GM19324 (cell line): ENCODE data around the gene MACROD2.
A peak's percentile ranks its signal among the peaks of the same experiment; 100 is the strongest.

Experiments
- ATAC-seq: cut with Tn5 transposase; IDR thresholded peaks from one replicate; pipeline ENCODE4 v1.9.1; 2021; ENCODE audit warnings: mild to moderate bottlenecking, moderate library complexity; ENCODE audit not compliant: unreplicated experiment, low FRiP score

Gene MACROD2

DNA sequence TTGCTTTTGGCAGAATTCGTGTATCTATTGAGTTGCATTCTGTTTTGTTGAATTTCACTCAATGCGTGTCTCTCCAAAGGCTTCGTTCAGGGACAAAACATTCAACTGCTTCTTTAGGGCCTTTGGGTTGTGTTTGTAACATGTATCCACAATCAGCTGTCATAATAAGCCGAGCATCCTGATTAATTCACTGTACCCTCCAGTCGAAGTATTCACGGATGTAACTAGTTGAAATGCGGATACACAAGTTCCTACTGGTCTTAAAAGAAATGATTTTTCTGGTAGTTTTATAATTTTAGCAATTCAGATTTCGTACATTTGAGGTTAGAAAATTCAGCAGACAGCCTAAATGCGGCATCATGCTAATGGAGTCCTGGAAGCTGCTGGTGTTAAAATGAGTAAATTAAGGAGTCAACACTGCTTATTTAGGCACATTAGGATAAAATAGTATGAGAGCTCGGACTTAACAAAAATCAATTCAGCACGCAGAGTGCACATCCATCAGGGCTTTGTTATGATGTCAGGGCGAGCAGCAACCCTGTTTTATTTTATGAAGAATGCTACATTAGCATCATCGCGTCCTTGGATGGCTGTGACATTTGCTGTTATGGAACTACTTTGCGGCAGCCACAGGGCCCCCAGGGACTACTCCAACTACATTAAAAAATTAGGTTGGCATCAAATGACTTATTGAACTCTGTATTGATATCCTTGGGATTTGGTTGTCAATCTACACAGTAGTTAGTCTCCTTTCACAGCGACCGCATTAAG is 831.4 kb downstream of the MACROD2 start:
- no peak for ATAC-seq

DNA sequence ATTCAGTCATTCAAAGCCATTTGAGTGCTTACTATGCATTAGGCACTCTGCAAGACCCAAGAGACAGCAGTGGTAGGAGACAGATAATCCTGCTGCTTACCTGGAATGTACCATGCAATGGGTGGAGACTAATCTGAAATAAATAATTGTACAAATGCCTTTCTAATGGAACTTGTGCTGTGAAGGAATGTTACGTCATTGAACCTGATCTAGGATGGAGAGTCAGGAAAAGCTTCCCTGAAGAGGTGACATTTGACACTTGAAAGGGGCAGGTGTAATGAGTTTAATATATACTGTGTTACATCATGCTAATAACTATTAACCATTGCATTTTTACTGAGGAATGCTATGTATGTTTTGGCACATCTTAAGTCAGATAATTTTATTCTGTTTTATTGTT is 833.1 kb downstream of the MACROD2 start:
- no peak for ATAC-seq

DNA sequence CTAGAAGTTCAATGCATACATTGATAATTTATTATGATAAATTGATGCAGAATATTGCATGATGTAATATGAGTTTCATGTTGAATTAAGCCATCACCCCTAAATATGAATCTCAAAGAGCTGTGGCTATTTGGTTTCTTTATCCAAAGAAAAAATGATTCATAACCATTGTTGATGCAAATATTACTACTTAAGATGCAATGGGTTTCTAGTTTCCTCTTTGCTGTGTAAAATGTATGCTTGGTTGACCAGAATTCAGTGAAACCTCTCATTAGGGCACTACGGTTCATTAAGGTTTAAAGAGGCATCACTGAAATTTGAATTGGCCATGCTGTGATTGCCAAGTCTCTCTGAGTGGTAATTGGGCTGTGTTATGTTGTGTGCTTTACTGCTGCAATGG is 834.6 kb downstream of the MACROD2 start:
- ATAC-seq: peak; percentile 56

DNA sequence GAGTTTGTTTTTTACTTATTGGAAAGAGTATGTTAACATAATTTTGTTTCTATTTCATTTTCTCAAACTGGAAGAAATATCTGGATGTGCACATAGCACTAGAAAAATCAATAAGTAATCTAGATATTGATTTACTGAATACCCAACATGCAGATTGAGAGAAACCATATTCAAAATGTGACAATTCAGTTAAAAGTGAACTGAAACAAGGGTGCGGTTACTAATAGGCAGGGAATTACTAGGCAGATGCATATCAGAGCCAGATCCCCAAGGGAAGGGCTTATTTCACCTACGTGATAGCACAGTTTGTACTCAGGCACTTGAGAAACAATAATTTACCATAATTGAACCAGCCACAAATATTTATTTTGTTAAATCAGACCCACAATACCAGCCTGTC is 835.1 kb downstream of the MACROD2 start:
- peak; percentile 52 for ATAC-seq

DNA sequence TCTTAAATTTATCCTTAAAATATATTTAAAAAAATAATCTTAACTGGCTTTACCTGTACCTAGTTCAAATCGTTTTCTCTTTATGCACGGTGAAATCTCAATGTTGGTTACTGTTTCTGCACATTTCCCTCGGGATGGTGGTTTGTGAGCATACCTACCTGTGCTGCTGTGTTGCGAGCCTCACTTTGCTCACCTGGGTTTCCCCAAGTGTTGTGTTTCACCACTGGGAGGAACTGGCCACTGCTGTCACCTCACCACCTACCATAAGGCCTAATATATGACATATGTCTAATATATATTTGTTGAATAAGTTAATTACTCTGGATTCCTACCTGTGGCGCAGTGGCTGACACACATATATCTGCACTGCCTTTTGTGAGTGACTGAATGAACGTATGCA is 835.6 kb downstream of the MACROD2 start:
- peak; percentile 4 for ATAC-seq

DNA sequence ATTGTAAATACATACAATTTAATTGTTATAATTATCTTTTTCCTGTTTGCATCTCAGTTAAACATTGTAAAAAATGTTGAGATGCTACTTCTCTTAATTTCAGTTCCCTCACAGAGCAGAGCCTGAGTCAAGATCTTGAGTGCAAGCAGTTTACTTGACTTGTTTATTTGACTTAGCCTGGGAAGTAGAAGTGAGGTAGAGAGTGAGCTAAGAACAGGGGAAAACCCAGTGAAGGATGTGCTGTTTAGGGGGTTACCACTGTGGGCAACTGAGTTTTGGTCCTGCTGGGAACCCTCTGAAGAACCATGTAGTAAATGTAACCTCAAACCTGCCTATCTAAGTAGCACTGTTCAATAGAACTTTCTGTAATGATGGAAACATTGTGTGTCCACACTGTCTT is 837.3 kb downstream of the MACROD2 start:
- peak; percentile 50 for ATAC-seq

DNA sequence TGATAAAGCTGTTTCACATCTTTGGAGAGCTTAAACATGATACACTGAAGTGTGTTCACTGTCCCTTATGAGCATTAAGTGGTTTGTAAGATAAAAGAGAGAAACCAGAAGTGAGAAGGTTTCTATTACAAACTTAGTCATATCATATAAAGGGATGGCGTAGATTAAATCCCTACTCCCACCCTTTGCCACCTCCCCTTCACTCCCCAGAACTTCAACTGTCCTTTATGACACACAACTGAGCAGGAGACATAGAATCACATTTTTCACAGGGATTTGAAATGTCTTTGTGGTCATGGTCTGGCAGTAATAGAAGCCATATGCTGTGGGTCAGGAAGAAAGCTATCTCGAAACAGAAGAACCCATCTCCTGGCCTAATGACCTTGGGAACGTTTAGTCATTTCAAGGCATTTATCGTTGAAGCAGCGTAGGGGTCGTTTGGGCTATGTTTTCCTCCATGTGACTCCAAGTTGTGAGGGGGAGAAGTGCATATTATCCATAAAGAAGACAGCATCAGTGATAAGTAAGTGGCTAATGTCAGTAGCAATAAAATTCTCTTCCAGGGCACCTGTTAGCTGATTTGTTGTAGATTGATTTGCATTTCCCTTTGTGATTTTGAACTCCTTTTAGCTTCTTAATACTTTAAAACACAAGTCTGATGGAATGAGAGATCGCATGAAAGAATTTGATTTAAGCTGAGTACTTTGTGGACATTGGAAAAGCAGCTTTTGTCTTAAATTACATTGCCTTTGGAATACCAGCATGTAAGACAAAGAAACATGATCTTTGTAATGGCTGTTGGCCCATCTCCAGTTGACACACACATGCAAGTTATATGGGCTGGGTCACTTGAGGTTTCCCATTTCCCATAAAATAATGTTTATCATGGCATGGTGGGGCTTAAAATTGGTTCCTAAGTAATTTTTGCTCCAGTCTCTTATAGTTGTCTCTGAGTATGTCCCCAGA is 843.6 kb downstream of the MACROD2 start:
- ATAC-seq: no peak

DNA sequence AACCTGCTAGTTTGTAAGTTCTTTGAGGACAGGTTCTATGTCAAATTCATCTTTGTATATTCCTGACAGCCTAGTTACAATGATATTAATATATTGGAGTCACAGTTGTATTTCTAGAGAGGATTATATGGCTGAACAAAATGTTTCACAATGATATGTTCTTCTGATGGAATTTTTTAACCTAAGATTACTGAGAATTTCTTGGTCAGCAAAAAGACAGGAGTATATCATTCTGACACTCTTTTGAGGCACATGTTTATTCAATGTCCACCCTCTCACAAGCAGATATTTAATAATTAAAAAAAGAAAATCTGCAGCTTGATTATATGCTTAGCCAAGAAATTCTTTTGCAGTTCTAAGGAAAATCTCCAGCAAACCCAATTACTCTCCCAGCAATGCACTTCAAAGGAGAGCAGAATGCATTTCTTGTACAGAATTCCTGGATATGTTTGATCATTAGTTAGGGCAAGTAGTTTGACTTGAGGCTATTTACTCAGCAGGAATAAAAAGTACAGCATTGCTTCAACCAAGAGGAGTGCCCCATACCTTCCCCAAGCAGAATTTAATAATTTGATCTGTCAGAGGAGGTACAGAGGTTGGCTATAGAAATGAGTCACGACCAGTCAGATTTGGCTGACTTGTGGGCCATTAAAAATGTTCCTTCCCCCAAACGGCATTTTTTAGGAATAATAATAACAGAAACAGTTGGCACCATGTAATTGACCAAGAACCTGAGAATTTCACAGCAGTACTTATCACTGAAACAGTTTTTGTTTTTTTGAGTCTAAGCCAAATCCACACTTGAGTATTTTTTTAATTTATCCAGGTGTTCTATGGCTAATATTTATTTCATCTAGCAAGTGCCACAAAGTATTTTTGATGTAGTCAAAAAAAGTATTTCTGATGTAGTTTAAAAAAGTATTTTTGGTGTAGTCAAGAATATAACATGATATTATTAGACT is 850.2 kb downstream of the MACROD2 start:
- no peak for ATAC-seq

DNA sequence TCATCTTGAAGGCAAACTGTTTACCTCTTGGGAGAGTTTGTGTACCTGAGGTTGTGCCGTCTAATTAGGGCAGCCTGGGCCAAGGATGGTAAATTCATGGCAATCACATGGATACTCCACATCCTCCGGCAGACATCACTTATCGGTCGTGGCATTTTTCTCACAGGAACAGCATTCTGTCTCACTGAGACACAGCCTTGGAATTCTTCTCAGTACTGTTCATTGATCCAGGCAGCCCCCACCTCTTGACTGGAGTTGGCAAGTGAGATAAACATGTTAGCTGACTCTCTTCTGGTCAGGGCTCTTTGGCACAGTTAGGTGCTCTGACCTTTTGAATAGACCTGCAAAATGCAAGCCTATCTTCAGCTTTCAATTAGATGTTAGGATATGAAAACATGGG is 853.5 kb downstream of the MACROD2 start:
- ATAC-seq: no peak

DNA sequence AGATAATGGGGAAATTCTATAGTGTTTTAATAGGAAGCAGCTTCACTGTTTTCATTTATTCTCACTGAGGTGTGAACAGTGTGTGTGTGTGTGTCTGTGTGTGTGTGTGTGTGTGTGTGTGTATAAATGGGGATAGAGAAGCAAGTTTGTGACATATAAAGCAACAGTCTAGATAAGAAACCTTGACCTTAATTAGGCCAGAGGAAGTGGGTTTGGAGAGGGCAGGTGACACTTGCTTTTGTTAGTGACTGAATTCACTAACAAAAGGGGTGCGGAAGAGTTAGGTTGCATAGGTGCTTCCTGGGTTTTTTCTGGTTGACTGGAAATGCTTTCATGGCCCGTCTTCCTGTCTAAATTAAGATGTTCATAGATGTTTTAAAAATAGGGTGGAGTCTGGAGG is 857.8 kb downstream of the MACROD2 start:
- ATAC-seq: no peak

DNA sequence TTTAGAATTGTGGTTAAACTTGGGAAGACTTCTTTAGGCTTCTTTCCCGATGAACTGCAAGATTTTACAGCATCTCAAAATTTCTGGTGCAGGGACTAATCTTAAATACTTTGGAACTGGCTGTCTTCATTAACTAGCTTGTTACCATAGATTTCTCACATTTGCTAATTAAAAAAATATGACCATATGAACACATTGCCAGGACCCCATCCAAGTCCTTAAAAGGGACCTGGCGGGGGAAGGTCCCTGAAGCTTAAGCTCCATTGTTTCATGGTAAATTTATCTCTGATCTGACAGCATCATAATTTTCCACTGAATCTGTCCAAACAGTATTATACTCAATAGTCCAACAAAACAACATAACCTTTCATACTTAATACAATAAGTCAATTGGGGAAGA is 859.9 kb downstream of the MACROD2 start:
- no peak for ATAC-seq

DNA sequence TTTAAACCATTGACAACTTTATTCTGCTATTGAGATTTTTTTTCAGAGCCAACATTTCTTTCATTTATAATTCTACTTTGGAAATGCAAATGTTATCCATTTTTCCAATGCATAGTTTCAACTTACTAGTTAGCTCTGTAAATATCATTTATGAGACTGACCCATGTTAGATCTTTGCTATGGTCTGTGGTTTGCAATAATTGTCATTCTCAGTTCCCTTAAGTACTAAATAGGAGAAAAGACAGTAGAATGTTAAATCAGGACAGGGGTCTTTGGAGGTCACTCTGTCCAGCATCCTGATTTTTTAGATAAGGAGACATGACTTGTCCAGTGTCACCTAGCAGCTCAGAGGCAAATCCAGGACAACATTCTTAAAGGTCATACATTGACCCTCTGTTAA is 864.3 kb downstream of the MACROD2 start:
- ATAC-seq: no peak

DNA sequence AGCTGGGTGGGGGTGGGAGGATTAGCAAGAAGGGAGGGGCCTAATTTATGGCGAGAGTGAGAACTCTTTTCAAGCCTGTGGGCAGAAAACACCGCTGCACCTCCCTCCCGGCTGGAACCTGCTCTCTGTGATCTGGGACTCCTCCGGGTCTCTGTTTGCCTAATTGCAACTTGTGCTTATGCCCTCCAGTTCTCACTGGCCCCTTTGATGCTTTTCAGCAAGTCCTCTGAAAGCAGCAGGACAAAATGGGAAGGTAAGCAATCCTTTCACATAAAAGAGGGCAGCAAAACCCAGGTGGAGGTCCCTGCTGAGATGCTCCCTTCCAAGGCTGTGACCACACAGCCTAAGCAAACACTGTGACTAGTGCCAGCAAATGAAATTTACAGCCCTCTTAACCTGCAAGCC is 865.1 kb downstream of the MACROD2 start:
- no peak for ATAC-seq

DNA sequence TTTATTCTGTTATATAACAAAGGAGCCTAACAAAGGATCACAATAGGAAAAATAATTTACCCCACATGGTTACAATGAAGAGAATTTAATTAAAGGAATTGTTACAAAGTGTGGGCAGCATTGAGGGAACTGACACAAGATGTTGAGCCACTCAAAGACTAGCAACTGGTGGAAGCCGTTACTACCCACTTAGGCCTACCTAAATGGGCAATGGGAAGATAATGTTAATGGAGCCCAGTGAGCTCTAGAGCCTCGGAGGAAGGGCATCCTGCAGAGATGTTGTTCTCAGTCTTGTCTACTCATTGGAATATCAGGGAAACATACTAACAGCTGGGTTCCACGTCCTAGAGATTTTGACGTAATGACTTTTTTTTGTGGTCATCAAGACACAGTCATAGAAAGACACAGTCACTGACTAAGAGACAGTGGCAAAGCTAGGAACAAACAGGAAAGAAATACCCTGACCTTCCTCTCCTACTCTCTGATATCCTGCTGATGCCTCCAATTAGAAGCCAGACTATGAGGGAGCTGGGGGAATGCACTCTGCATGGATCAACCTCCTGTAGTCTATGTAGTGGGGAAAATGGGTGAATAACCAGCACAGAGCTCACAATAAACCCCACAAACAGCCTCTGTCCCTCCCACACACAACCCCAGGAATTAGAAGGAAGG is 865.8 kb downstream of the MACROD2 start:
- ATAC-seq: no peak

DNA sequence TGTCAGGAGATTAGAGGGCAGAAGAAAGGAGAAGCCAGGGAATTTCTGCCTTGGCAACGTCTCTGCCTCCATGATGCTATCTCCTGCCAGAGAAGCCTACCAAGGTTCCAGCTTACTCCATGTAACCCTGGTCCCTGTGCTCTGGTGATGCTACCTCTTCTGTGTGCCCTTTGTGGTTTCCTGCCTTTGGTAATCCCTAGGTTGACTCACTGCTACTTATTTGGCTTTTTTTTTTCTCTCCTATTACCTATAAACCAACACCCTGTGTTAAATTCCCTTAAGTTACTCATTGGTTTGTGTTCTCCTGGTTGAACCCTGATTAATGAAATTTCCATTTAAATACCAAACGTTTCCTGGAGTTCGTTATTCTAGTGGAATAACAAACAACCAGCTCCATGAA is 869.9 kb downstream of the MACROD2 start:
- ATAC-seq: no peak

DNA sequence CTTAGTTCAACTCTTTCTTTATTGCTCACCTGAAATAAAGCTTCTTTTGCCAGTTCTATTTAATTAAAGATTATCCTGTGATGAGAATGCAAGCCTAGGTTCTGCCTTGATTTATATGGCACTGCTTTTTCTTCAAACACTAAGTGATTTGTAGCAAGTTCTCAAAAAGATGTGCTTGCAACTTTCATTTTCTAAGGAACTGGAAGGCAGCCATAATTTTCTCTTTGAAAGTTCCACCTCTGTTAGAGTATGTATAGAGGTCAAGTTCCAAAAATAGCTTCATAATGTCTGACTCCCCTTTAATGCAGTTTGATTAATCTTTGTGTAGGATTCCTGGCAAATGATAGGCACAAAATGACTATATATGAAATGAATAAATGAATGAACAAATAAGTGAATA is 870.4 kb downstream of the MACROD2 start:
- no peak for ATAC-seq

DNA sequence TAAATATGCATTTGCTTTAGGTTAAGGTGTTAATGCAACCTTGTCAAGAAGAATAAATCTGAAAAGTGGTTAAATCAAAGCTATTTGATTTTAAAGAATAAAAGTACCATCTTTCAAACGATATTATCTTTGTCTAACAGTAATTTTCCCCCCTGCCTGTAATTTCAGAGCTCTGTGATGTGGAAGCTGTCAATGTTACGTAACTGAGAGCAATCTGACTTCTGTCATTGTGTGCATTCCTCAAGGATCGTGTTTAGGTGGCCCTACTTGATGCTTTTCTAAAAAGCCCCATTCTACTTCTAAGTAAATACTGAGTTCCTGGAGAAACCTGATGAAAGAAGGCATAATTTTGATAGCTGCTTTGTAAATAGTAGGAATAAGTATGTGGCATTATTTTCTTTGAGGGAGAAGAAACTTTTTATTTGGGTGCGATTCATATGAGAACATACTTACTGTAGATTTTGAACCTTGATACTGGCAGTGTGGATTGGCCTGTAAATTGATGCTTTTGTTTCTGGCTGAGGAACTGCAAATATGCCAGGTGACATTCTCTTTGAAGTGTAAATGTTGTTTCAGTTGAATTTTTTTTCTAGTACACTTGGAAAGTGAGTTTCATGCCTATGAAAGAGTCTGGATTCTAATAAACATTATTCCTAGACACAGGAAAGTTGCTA is 871.7 kb downstream of the MACROD2 start:
- ATAC-seq: no peak

DNA sequence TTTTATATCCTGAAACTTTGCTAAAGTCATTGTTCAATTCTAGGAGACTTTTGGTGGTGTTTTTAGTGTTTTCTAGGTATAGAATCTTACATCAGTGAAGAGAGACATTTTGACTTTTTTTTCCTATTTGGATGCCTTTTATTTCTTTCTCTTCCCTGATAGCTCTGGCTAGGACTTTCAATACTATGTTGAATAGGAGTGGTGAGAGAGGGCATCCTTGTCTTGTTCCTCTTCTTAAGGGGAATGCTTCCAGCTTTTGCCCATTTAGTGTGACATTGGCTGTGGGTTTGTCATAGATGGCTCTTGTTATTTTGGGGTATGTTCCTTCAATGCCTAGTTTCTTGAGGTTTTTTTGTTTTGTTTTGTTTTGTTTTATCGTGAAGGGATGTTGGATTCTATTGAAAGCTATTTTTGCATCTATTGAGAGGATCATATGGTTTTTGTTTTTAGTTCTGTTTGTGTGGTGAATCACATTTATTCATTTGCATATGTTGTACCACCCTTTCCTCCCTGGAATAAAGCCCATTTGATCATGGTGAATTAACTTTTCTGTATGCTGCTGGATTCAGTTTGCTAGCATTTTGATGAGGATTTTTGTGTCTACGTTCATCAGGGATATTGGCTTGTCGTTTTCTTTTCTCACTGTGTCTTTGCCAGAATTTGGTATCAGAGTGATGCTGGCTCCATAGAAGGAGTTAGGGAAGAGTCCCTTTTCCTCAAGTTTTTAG is 882.1 kb downstream of the MACROD2 start:
- no peak for ATAC-seq

DNA sequence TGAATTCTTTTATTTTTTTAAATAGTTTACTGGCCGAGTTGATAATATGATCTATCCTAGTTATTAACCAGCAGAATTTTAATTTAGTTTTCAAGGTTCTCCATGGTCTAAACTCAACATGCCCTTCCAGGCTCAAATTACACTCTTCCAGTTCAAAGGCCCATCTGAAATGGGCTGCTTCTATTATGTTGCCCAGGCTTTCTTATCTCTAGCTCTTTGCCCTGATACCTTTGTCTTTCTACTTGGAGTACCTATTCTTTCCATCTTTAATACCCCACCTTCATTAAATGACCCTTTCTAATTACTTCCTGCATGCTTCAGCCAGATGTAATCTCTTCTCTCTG is 883.3 kb downstream of the MACROD2 start:
- ATAC-seq: no peak
